Hepatocyte (in vitro differentiated cells): ENCODE data around the gene EGLN3. TPM values are rescaled to one million over a fixed set of nuclear protein-coding genes. Genes with fewer than 3 reads are reported as not detected.

Experiments used
- DNase-seq: peaks from one replicate; pipeline ENCODE4 v3.0.0-alpha.2; 2016; ENCODE audit warnings: low spot score
- H2AFZ ChIP-seq: fragments of 200-600 bp; sonication (generic); 2 replicates; pipeline ENCODE4 v1.6.0; 2016; ENCODE audit warnings: antibody characterized with exemption, mild to moderate bottlenecking
- H3K27ac ChIP-seq: fragments of 200-600 bp; sonication (generic); 2 replicates; pipeline ENCODE4 v1.5.1; 2016; ENCODE audit warnings: mild to moderate bottlenecking
- H3K27me3 ChIP-seq: fragments of 200-600 bp; sonication (generic); 2 replicates; pipeline ENCODE4 v1.6.1; 2016
- H3K36me3 ChIP-seq: fragments of 200-600 bp; sonication (generic); replicated peaks from 2 replicates; pipeline ENCODE4 v1.5.1; 2016; ENCODE audit warnings: low read depth; ENCODE audit not compliant: insufficient read depth
- H3K4me1 ChIP-seq: fragments of 200-600 bp; sonication (generic); 2 replicates; pipeline ENCODE4 v1.5.1; 2016; ENCODE audit warnings: mild to moderate bottlenecking, moderate library complexity; ENCODE audit not compliant: insufficient read depth
- H3K4me2 ChIP-seq: fragments of 200-600 bp; sonication (generic); 2 replicates; pipeline ENCODE4 v1.6.0; 2016
- H3K4me3 ChIP-seq: fragments of 200-600 bp; sonication (generic); 2 replicates; pipeline ENCODE4 v1.5.1; 2016; ENCODE audit warnings: mild to moderate bottlenecking
- H3K79me2 ChIP-seq: fragments of 200-600 bp; sonication (generic); 2 replicates; pipeline ENCODE4 v1.6.0; 2017; ENCODE audit warnings: mild to moderate bottlenecking
- H3K9me2 ChIP-seq: fragments of 200-600 bp; sonication (generic); replicated peaks from 2 replicates; pipeline ENCODE4 v1.6.0; 2017; ENCODE audit warnings: mild to moderate bottlenecking; ENCODE audit not compliant: insufficient read depth
- H3K9me3 ChIP-seq: fragments of 200-600 bp; sonication (generic); 2 replicates; pipeline ENCODE4 v1.5.1; 2016; ENCODE audit warnings: low read depth, mild to moderate bottlenecking
- H4K20me1 ChIP-seq: fragments of 200-600 bp; sonication (generic); 2 replicates; pipeline ENCODE4 v1.6.0; 2016; ENCODE audit warnings: mild to moderate bottlenecking; ENCODE audit not compliant: insufficient read depth, poor library complexity, severe bottlenecking
- EZH2 ChIP-seq: fragments of 200-600 bp; sonication (generic); IDR thresholded peaks from 2 replicates; pipeline ENCODE4 v1.6.1; 2016; ENCODE audit warnings: antibody characterized with exemption, mild to moderate bottlenecking, borderline replicate concordance
- EZH2phosphoT487 ChIP-seq: fragments of 200-600 bp; sonication (generic); IDR thresholded peaks from one replicate; pipeline ENCODE4 v1.6.1; 2018; ENCODE audit warnings: antibody characterized with exemption, mild to moderate bottlenecking, low read depth, moderate library complexity; ENCODE audit not compliant: unreplicated experiment, severe bottlenecking
- WGBS: methylation state at CpG from one replicate; pipeline ENCODE4 v1.1.6; 2016; ENCODE audit warnings: low lambda C conversion rate; ENCODE audit errors: missing lambda C conversion rate; 5-methylcytosine and 5-hydroxymethylcytosine counted together
- polyA plus RNA-seq: library from polyadenylated mRNA; unstranded; fragments of >200 nt; fragmentation: Nextera tagmentation; extraction: Ambion mirVana; gene quantifications from 2 replicates; pipeline ENCODE4 v1.2.1, GENCODE V29; 2016
- total RNA-seq: library from RNA; depleted of rRNA; stranded (reverse); fragments of >200 nt; gene quantifications from 2 replicates; pipeline ENCODE4 v1.2.3, GENCODE V29; 2014
- TF ChIP-seq, protein P1 (sequence below): fragments of 200-600 bp; sonication (generic); IDR thresholded peaks from 2 replicates; pipeline ENCODE4 v1.5.1; 2016; ENCODE audit warnings: antibody characterized with exemption, mild to moderate bottlenecking; ENCODE audit not compliant: poor library complexity

Gene EGLN3
- total and polyA plus RNA-seq, 2 experiments from 2014 or later: 11.9 to 17.2 TPM

DNA sequence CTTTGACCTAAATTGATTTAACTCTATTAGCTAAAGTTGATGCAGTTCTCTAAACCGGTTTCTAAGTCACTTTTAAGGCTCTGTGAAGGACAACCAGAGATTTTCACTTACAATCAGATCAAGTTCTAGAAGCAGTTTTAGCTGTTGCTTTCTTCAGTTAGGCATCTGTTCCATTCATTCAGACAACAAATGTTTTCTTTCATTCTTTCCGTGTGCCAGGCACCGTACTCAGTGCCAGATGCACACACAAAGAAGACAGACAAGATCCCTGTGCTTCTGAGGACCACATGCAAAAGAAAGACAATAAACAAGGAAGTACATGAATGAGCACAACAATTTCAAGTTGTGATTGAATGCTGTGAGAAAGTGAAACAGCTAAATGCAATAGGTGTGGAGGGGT lies 11.1 kb upstream of the EGLN3 start:
- 84% methylated on average over 3 of the region's 3 CpGs for WGBS
- TF ChIP-seq, protein P1, sequence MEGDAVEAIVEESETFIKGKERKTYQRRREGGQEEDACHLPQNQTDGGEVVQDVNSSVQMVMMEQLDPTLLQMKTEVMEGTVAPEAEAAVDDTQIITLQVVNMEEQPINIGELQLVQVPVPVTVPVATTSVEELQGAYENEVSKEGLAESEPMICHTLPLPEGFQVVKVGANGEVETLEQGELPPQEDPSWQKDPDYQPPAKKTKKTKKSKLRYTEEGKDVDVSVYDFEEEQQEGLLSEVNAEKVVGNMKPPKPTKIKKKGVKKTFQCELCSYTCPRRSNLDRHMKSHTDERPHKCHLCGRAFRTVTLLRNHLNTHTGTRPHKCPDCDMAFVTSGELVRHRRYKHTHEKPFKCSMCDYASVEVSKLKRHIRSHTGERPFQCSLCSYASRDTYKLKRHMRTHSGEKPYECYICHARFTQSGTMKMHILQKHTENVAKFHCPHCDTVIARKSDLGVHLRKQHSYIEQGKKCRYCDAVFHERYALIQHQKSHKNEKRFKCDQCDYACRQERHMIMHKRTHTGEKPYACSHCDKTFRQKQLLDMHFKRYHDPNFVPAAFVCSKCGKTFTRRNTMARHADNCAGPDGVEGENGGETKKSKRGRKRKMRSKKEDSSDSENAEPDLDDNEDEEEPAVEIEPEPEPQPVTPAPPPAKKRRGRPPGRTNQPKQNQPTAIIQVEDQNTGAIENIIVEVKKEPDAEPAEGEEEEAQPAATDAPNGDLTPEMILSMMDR: no peak
- TF ChIP-seq EZH2 (no peak), EZH2phosphoT487 (no peak)
- H3K9me3 ChIP-seq: no peaks in the 10 kb centered on the region
- H3K4me2 ChIP-seq: no peak overlapping the region
- H3K4me3 ChIP-seq: no peak overlapping the region
- DNase-seq: no peak
- H3K79me2 ChIP-seq: no peaks in the 10 kb centered on the region
- no peaks in the 10 kb centered on the region for H3K27me3 ChIP-seq
- H3K9me2 ChIP-seq: no peaks in the 10 kb centered on the region
- H4K20me1 ChIP-seq: no peaks in the 10 kb centered on the region
- H3K27ac ChIP-seq: no peak overlapping the region
- no peak overlapping the region for H2AFZ ChIP-seq
- H3K4me1 ChIP-seq: no peaks in the 10 kb centered on the region
- H3K36me3 ChIP-seq: no peaks in the 10 kb centered on the region

DNA sequence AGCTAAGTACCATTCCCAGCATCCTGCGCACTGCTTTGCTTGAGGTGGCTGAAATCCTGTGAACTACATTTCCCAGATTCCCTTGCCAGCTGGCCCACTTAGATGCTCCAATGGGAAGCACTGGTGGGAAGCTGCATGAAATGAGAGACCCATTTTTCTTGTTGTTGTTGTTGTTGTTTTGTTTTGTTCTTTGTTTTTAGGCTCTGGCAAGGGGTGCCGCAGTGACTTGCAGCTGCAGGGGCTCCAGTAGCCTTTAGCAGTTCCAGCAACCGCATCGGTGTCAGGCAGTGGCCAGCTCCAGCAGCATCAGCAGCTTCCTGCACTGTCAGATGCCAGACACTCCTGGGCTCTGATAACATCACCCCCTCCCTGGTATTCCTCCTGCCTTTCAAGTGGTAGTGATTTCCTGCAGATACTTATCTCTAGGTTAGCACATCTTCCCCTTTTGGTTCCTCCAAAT lies 8.8 kb upstream of the EGLN3 start:
- Histone ChIP-seq H3K4me1 (no peaks in the 10 kb centered on the region), H3K27ac (no peak overlapping the region), H2AFZ (no peak overlapping the region), H3K79me2 (no peaks in the 10 kb centered on the region), H3K4me2 (no peak overlapping the region), H3K27me3 (no peaks in the 10 kb centered on the region), H4K20me1 (no peaks in the 10 kb centered on the region), H3K4me3 (no peak overlapping the region), H3K9me3 (no peaks in the 10 kb centered on the region), H3K9me2 (no peaks in the 10 kb centered on the region), H3K36me3 (no peaks in the 10 kb centered on the region)
- 51% methylated on average over 4 of the region's 4 CpGs for WGBS
- no peak for DNase-seq
- TF ChIP-seq EZH2: no peak
- TF ChIP-seq, protein P1: no peak

DNA sequence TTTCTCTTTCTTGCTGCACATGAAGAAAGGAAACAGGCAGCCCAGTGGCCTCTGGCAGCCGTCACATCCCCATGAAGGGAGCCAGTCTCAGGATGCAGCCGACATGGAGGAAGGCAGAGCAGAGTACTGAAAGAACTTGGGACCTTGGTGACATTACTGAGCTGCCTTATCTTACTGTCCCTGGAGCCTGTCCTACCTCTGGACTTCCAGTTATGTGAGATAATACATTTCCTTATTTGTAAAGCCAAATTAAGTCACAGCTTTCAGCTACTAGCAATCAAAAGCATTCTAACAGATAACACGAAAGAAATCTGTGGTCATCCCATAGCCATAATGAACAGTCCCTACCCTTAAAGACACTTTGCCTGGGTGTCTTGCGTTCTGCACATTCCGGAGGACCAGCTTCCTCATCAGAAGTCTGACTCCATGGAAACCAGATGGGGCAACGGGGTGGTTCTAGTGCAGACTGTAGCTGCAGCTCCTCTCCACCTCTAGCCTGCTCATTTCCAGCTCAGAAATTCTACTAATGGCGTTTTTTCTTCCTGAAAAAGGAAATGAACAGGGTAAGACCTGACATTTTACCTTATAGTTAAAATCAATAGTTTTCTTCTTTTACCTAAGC lies 7.8 kb upstream of the EGLN3 start:
- Histone ChIP-seq H3K4me1 (no peaks in the 10 kb centered on the region), H3K4me3 (no peak overlapping the region), H3K9me2 (no peaks in the 10 kb centered on the region), H3K36me3 (no peaks in the 10 kb centered on the region), H3K9me3 (no peaks in the 10 kb centered on the region), H3K27ac (no peak overlapping the region), H3K27me3 (no peaks in the 10 kb centered on the region), H2AFZ (no peak overlapping the region), H4K20me1 (no peaks in the 10 kb centered on the region), H3K4me2 (no peak overlapping the region), H3K79me2 (no peaks in the 10 kb centered on the region)
- no peak for DNase-seq
- TF ChIP-seq, protein P1: no peak
- no peak for TF ChIP-seq EZH2phosphoT487
- no peak for TF ChIP-seq EZH2
- 76% methylated on average over 7 of the region's 7 CpGs for WGBS

DNA sequence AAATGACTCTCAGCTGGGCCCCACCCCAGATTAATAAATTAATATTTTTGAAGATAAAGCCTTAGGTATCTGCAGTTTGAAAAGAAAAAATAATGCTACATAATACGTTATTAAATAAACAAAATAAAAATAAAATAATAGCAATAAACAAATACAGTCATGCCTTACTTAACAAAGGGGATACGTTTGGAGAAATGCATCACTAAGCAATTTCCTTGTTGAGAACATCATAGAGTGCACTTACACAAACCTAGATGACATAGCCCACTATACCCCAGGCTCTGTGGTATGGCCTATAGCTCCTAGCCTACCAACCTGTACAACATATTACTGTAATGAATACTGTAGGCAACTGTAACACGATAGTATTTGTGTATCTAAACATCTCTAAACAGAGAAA lies 7.1 kb upstream of the EGLN3 start:
- Histone ChIP-seq H2AFZ (no peak overlapping the region), H3K9me2 (no peaks in the 10 kb centered on the region), H3K4me2 (no peak overlapping the region), H3K9me3 (no peaks in the 10 kb centered on the region), H3K79me2 (no peaks in the 10 kb centered on the region), H3K4me1 (no peaks in the 10 kb centered on the region), H4K20me1 (no peaks in the 10 kb centered on the region), H3K4me3 (no peak overlapping the region), H3K27ac (no peak overlapping the region), H3K27me3 (no peaks in the 10 kb centered on the region), H3K36me3 (no peaks in the 10 kb centered on the region)
- TF ChIP-seq, protein P1: no peak
- TF ChIP-seq EZH2: no peak
- TF ChIP-seq EZH2phosphoT487: no peak
- 91% methylated on average over 3 of the region's 3 CpGs for WGBS
- DNase-seq: no peak
